PC-9 (cell line): ENCODE data around the gene CTPS2.

Experiments
- EZH2 ChIP-seq: fragments of 200-600 bp; sonication (generic); IDR thresholded peaks from 2 replicates; pipeline ENCODE4 v1.8.0; 2017; ENCODE audit warnings: antibody characterized with exemption, low read depth
- TF ChIP-seq, protein P1 (sequence below): fragments of 200-600 bp; sonication (generic); conservative IDR thresholded peaks from 2 replicates; pipeline ENCODE4 v1.6.1; 2017; ENCODE audit warnings: mixed run types, antibody characterized with exemption, mild to moderate bottlenecking, moderate library complexity

DNA sequence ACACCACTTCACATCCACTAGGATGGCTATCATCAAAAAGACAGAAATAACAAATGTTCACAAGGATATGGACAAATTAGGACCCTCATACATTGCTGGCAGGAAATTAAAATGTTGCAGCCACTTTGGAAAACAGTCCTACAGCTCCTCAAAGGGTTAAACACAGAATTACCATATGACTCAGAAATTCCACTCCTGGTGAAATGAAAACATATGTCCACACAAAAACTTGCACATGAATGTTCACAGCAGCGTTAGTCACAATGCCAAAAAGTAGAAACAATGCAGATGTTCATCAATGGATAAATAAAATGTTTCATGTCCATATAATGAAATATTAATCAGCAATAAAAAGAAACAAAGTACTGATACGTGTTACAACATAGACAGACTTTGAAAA is 47.4 kb downstream of the CTPS2 start:
- TF ChIP-seq EZH2 = no peak
- TF ChIP-seq, protein P1, sequence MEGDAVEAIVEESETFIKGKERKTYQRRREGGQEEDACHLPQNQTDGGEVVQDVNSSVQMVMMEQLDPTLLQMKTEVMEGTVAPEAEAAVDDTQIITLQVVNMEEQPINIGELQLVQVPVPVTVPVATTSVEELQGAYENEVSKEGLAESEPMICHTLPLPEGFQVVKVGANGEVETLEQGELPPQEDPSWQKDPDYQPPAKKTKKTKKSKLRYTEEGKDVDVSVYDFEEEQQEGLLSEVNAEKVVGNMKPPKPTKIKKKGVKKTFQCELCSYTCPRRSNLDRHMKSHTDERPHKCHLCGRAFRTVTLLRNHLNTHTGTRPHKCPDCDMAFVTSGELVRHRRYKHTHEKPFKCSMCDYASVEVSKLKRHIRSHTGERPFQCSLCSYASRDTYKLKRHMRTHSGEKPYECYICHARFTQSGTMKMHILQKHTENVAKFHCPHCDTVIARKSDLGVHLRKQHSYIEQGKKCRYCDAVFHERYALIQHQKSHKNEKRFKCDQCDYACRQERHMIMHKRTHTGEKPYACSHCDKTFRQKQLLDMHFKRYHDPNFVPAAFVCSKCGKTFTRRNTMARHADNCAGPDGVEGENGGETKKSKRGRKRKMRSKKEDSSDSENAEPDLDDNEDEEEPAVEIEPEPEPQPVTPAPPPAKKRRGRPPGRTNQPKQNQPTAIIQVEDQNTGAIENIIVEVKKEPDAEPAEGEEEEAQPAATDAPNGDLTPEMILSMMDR = no peak
